ENCODE results near the gene PELO.
A peak's percentile ranks its signal among the peaks of the same experiment; 100 is the strongest.

PELO gene

GRCh38 chr5:52799983-52800393, 12.3 kb downstream of the PELO start:
- peak; percentile 97 for DNase-seq
- peaks cover 68% of the 10 kb centered on the region for H3K4me1 Mint-ChIP-seq

GRCh38 chr5:52800394-52801213, 12.9 kb downstream of the PELO start:
- peak overlapping the region; percentile 100 for H3K27ac Mint-ChIP-seq
- H3K27me3 Mint-ChIP-seq (ENCODE audit: low read depth, poor library complexity), result no peaks in the 10 kb centered on the region
- H3K4me1 Mint-ChIP-seq, result peaks cover 70% of the 10 kb centered on the region
- H3K9me3 Mint-ChIP-seq, result no peaks in the 10 kb centered on the region
- peaks cover 12% of the 10 kb centered on the region for H3K36me3 Mint-ChIP-seq (ENCODE audit: low read depth)
- H3K4me3 Mint-ChIP-seq, result peak overlapping the region; percentile 96
- TF ChIP-seq CTCF (IDR thresholded peaks at IDR 0.05), result no peak
- DNase-seq, result peak; percentile 61

More at GRCh38 chr5:52799983-52800393, 12.3 kb downstream of the PELO start:
- no peaks in the 10 kb centered on the region for H3K27me3 Mint-ChIP-seq (ENCODE audit: low read depth, poor library complexity)
- peaks cover 8% of the 10 kb centered on the region for H3K36me3 Mint-ChIP-seq (ENCODE audit: low read depth)
- peak overlapping the region; percentile 96 for H3K4me3 Mint-ChIP-seq
- no peak for TF ChIP-seq CTCF (IDR thresholded peaks at IDR 0.05)
- H3K27ac Mint-ChIP-seq, result peak overlapping the region; percentile 100
- no peaks in the 10 kb centered on the region for H3K9me3 Mint-ChIP-seq

GRCh38 chr5:52801329-52801728, 13.6 kb downstream of the PELO start:
- Mint-ChIP-seq H3K36me3 (ENCODE audit: low read depth) (peaks cover 16% of the 10 kb centered on the region), H3K27ac (peak overlapping the region; percentile 100), H3K9me3 (no peaks in the 10 kb centered on the region), H3K27me3 (ENCODE audit: low read depth, poor library complexity) (no peaks in the 10 kb centered on the region), H3K4me1 (peaks cover 70% of the 10 kb centered on the region), H3K4me3 (peak overlapping the region; percentile 96)
- TF ChIP-seq CTCF (IDR thresholded peaks at IDR 0.05), result no peak
- DNase-seq, result peak; percentile 8

GRCh38 chr5:52802272-52802973, 14.7 kb downstream of the PELO start:
- Mint-ChIP-seq H3K9me3 (no peaks in the 10 kb centered on the region), H3K27ac (no peak overlapping the region), H3K36me3 (ENCODE audit: low read depth) (peaks cover 16% of the 10 kb centered on the region), H3K27me3 (ENCODE audit: low read depth, poor library complexity) (no peaks in the 10 kb centered on the region), H3K4me1 (peaks cover 61% of the 10 kb centered on the region), H3K4me3 (peak overlapping the region; percentile 96)
- DNase-seq, result no peak
- TF ChIP-seq CTCF (IDR thresholded peaks at IDR 0.05), result no peak

- DNase-seq, result no peak
- TF ChIP-seq CTCF (IDR thresholded peaks at IDR 0.05), result no peak
- Mint-ChIP-seq H3K27me3 (ENCODE audit: low read depth, poor library complexity) (no peaks in the 10 kb centered on the region), H3K4me1 (peaks cover 56% of the 10 kb centered on the region), H3K4me3 (peak overlapping the region; percentile 96), H3K36me3 (ENCODE audit: low read depth) (peaks cover 16% of the 10 kb centered on the region), H3K9me3 (no peaks in the 10 kb centered on the region), H3K27ac (no peak overlapping the region)
Measured at GRCh38 chr5:52802974-52803336, 15.2 kb downstream of the PELO start.

All from nephron progenitor cell (in vitro differentiated cells).